HG03039 (cell line): ENCODE data around the gene PCDHB12.
"Not testable (repeated sequence)": the region's sequence is repeated elsewhere in the genome, so short reads cannot be mapped to it uniquely, and the experiment has no call there.

Experiments used
- ATAC-seq: cut with Tn5 transposase; IDR thresholded peaks from one replicate; pipeline ENCODE4 v1.9.1; 2021; ENCODE audit warnings: mild to moderate bottlenecking, moderate library complexity; ENCODE audit not compliant: unreplicated experiment

Gene PCDHB12

GRCh38 chr5:141201646-141202045 is 6.9 kb upstream of the PCDHB12 start:
- ATAC-seq = not testable (repeated sequence)

GRCh38 chr5:141210281-141210680 is 1.8 kb downstream of the PCDHB12 start:
- not testable (repeated sequence) for ATAC-seq

- not testable (repeated sequence) for ATAC-seq
These were observed 2.3 kb downstream of the PCDHB12 start for GRCh38 chr5:141210849-141211248.

- not testable (repeated sequence) for ATAC-seq
These were observed 5.3 kb downstream of the PCDHB12 start, which contains the start of gene PCDHB13 for GRCh38 chr5:141213656-141214339. Gene PCDHB13 (plus strand): TSS chr5:141213919. CDS start chr5:141214124, 205 bp downstream.

- ATAC-seq = not testable (repeated sequence)
These were observed 6.1 kb downstream of the PCDHB12 start for GRCh38 chr5:141214583-141214982.

- ATAC-seq = not testable (repeated sequence)
These were observed 7.0 kb downstream of the PCDHB12 start for GRCh38 chr5:141215504-141215903.

GRCh38 chr5:141216035-141216434 is 7.5 kb downstream of the PCDHB12 start:
- ATAC-seq = not testable (repeated sequence)

GRCh38 chr5:141223112-141223783 is 14.7 kb downstream of the PCDHB12 start, which contains the start of gene PCDHB14:
Gene PCDHB14 (plus strand): TSS chr5:141223343. CDS start chr5:141223506, 163 bp downstream.
- no peak for ATAC-seq

- not testable (repeated sequence) for ATAC-seq
These were observed 16.3 kb downstream of the PCDHB12 start for GRCh38 chr5:141224844-141225243.

GRCh38 chr5:141225421-141225820 is 16.9 kb downstream of the PCDHB12 start:
- ATAC-seq = not testable (repeated sequence)

- ATAC-seq = no peak
These were observed 25.7 kb downstream of the PCDHB12 start for GRCh38 chr5:141234109-141234667.

GRCh38 chr5:141235922-141236321 is 27.4 kb downstream of the PCDHB12 start:
- not testable (repeated sequence) for ATAC-seq

GRCh38 chr5:141236516-141237313 is 28.2 kb downstream of the PCDHB12 start:
- ATAC-seq = no peak

- ATAC-seq = no peak
These were observed 33.0 kb downstream of the PCDHB12 start for GRCh38 chr5:141241496-141241895.

- ATAC-seq = no peak
These were observed 36.8 kb downstream of the PCDHB12 start, which contains the start of gene PCDHB15 for GRCh38 chr5:141245250-141245717. Gene PCDHB15 (plus strand): TSS chr5:141245395. CDS start chr5:141245579, 184 bp downstream.

- ATAC-seq = not testable (repeated sequence)
These were observed 38.5 kb downstream of the PCDHB12 start for GRCh38 chr5:141246971-141247370.

GRCh38 chr5:141247434-141247833 is 38.9 kb downstream of the PCDHB12 start:
- not testable (repeated sequence) for ATAC-seq

- no peak for ATAC-seq
These were observed 42.1 kb downstream of the PCDHB12 start for GRCh38 chr5:141250576-141250975.

GRCh38 chr5:141258464-141258863 is 49.9 kb downstream of the PCDHB12 start:
- ATAC-seq = no peak

- ATAC-seq = no peak
These were observed 50.4 kb downstream of the PCDHB12 start for GRCh38 chr5:141258948-141259347.
